Measurements from ENCODE around the gene OR2T33.
A peak's percentile ranks its signal among the peaks of the same experiment; 100 is the strongest.
"Not testable (repeated sequence)": the region's sequence is repeated elsewhere in the genome, so short reads cannot be mapped to it uniquely, and the experiment has no call there.

The OR2T33 gene, protein sequence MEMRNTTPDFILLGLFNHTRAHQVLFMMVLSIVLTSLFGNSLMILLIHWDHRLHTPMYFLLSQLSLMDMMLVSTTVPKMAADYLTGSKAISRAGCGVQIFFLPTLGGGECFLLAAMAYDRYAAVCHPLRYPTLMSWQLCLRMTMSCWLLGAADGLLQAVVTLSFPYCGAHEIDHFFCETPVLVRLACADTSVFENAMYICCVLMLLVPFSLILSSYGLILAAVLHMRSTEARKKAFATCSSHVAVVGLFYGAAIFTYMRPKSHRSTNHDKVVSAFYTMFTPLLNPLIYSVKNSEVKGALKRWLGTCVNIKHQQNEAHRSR

DNA sequence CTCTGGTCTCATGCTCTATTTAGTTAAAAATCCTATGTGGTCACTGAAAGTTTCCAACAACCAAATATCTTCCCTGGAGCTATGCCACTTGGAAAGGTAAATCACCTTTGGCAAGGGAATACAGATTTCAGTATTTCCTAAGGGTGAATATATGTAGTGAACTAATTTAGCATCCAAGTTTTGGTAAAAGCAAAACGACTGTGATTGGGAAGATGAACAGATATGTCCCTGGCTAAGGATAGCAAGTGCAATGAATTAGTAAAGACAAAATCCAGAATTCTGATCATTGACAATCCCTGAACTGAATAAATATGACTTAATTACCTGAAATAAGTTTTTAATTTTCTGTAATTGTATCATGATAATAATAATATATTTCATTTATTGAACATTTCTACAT lies at the start of gene OR2T33:
OR2T33 (minus strand) TSS at position 101 of the 400 bp plus-strand sequence. CDS start 4,162 bp downstream, outside the sequence.
- DNase-seq (ENCODE audit: low read depth): no peak

DNA sequence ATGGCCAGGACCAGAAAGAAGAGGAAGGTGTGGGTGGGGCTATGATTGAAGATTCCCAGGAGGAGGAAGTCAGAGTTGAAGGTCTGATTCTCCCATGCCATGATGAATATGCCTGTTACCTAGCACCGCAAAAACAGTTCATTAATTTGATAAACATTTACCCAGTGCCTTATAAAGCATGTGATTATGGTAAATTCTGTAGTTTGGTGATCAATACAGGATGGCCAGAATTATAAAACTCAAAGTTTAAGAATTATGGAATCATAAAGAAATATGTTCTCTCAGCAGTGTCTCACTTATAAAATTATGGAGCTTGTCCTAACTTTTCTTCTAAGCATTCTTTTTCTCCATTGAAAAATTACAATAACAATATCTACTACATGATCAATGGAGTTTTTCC lies 46.7 kb upstream of the OR2T33 start, which contains the start of gene OR2M7:
OR2M7 (minus strand) TSS at position 101 of the 400 bp plus-strand sequence; CDS start at position 101, 0 bp downstream.
- no peak for DNase-seq (ENCODE audit: low read depth)

DNA sequence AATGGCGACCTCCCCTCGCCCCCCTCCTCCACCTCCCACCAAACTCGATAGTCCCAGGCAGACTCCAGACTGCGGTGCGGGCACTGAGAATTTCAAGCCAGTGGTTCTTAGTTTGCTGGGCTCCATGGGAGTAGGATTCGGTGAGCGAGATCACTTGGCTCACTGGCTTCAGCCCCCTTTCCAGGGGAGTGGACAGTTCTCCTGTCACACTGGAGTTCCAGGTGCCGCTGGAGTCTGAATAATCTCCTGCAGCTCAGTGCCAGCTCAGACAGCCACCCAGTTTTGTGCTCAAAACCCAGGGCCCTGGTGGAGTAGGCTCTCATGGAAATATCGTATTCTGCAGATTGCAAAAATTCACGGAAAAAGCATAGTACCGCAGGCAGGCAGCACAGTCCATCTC lies 39.0 kb upstream of the OR2T33 start:
- DNase-seq (ENCODE audit: low read depth): no peak

DNA sequence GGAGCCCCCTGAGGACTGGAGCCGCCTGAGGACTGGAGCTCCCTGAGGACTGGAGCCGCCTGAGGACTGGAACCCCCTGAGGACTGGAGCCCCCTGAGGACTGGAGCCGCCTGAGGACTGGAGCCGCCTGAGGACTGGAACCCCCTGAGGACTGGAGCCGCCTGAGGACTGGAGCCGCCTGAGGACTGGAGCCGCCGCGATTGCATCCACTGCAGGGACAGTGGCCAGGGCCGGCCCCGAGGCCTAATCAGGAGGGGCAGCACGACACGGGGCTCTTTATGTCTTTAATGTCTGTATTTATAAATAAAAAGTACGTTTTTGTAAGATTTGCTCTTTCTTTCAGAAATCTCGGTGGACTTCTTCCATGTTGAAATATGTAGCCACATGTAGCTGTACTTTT lies 29.0 kb upstream of the OR2T33 start:
- not testable (repeated sequence) for DNase-seq (ENCODE audit: low read depth)

DNA sequence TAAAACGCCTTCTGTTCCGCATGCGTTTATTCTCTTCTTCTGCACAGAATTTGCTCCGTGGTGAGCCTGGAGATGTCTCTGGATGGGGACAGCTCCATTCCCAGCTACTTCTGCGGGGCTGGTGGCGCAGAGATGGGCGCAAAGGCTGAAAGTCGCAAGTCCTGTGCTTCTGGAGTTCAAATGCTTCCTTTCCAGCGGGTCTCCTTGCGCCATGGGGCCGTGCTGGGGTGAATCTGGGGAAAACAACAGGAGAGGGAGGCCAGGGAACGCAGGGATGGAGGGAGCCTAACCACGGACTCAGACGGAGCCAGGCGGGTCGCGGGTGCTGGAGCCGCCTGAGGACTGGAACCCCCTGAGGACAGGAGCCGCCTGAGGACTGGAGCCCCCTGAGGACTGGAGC lies 28.3 kb upstream of the OR2T33 start:
- no peak for DNase-seq (ENCODE audit: low read depth)

DNA sequence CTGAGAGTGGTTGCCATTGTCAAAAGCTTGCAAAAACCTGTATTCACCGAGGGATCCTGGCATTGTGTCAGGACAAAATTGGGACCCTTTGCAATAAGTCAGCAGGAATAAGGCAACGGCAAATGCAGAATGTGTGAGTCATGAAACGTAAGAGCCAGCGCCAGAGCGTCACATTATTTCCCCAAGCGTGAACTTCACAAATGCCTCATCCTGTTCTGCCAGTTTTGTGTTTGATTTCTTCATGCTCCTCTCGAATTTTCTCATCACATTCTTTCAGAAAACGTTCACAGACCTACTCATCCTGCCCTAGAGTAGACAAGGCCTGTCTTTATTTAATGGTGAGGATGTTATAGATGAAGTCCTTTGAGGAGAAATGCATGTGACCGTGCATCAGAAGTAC lies 27.9 kb upstream of the OR2T33 start:
- not testable (repeated sequence) for DNase-seq (ENCODE audit: low read depth)

DNA sequence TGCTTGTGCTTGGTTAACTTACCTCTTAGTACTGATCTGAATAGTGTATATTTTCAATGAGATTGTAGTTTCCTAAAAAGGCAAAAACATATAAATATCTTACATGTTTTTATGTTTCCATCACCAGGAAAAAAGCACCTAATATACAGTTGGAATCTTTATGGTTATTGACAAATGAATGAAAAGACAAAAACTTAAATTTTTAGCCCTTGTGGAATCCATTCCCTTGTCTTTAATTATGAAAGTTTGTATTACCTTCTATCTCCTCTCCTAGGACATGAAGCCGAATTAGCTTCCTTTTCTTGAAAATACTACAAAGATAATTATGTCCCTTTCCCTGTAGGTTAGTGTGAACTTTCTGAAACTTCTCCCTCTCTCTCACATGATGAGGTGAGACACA lies 25.5 kb upstream of the OR2T33 start, which contains the start of gene OR2T12:
OR2T12 (minus strand) TSS at position 101 of the 400 bp plus-strand sequence. CDS start 7,846 bp downstream, outside the sequence.
- no peak for DNase-seq (ENCODE audit: low read depth)

DNA sequence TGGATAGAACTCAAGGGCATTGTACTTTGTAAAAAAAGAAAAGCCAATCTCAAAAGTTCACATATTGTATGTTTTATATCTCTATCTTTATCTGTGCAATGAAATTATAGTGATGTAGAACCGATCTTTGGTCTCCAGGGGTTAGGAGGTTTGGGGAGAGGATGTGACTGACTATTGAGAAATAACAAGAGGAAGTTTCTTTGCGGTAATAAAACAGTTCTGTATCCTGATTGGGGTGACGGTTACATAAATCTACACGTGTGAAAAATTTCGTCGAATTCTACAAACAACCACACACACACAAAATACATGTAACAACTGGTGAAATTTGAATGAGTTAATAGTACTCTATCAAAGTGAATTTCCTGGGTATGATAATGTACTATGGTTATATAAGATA lies 10.6 kb upstream of the OR2T33 start:
- no peak for DNase-seq (ENCODE audit: low read depth)

DNA sequence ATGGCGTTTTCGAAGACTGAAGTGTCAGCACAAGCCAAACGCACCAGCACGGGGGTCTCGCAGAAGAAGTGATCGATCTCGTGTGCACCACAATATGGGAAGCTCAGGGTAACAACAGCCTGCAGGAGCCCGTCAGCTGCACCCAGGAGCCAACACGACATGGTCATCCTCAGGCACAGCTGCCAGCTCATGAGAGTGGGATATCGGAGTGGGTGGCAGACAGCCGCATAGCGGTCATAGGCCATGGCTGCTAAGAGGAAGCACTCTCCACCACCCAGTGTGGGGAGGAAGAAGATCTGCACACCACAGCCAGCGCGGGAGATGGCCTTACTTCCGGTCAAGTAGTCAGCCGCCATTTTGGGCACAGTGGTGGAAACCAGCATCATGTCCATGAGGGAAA lies 4.6 kb downstream of the OR2T33 start:
- DNase-seq (ENCODE audit: low read depth): not testable (repeated sequence)

DNA sequence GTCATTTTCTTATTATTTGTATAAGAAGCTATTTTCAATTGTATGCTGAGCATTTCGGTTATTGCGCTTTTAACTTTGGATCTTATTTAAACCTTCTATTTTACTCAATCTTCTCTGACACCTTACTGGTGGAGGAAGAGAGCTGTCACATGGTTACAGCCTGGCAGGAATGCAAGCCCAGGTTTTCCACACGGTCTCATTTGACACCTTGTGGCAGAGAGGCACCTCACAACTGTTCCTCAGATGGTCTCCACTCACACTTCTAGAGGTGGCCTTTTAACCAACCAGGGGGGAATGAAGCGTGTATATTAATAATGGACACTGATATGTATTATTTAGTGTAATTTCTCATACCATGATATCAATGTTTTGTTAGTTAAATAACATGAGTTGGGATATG lies 9.6 kb downstream of the OR2T33 start:
- DNase-seq (ENCODE audit: low read depth): no peak

DNA sequence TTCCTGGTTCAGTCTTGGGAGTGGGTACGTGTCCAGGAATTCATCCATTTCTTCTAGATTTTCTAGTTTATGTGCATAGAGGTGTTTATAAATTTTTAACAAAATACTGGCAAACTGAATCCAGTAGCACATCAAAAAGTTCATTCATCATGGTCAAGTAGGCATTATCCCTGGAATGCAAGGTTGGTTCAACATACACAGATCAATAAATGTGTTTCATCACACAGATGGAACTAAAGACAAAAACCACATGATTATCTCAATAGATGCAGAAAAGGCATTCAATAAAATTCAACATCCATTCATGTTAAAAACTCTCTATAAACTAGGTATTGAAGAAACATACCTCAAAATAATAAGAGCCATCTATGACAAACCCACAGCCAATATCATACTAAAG lies 18.5 kb downstream of the OR2T33 start:
- DNase-seq (ENCODE audit: low read depth): not testable (repeated sequence)

DNA sequence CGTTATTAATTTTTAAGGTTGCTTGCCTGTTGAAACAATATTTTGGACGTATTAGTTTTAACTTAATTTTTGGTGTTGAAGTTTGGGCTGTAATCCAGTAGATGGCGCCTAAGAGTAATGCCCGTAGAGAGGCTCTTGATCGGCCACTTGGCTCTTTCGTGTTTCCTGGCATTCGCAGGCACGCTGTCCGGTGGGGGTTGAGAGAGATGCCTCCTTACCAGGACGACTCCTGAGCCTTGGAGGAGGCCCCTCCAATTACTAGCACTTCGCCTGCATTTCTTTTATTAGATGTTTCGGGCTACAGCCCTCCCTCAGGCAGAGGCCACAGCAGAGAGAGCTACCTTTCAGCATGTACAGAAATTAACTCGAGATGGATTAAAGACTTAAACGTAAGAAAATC lies 34.6 kb downstream of the OR2T33 start:
- DNase-seq (ENCODE audit: low read depth): peak; percentile 12

DNA sequence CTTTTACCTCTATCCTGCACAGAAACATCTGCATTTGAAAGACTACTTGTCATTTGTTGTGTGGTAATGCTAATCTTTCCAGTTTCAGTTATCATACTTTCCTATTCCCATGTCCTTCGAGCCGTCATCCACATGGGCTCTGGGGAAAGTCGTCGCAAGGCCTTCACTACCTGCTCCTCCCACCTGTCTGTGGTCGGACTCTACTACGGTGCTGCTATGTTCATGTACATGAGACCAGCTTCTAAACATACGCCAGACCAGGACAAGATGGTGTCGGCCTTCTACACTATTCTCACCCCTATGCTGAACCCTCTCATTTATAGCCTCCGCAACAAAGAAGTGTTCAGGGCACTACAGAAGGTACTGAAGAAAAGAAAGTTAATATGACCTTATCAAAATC lies 38.3 kb downstream of the OR2T33 start:
- DNase-seq (ENCODE audit: low read depth): no peak

DNA sequence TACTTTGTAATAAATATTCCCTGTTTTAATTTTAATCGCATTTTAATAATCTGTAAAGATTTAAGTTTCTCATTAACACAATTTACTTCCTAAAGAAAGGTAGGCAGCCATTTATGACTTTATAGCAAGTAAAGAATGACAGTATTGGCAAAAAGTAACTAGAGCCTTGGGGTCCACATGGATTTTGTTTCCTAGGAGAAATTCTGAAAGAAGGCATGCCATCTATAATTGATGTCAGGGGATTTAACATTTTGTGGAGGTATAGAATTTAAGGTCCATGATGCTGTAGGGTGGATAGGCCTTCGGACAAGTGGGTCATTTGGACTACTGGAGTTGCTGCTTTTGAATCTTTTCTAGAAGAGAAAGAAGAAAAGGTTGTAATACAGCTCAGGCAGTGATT lies 46.7 kb downstream of the OR2T33 start, which contains the start of gene OR2M4:
OR2M4 (plus strand) TSS at position 301 of the 400 bp plus-strand sequence. CDS start 7,512 bp downstream, outside the sequence.
- no peak for DNase-seq (ENCODE audit: low read depth)

DNA sequence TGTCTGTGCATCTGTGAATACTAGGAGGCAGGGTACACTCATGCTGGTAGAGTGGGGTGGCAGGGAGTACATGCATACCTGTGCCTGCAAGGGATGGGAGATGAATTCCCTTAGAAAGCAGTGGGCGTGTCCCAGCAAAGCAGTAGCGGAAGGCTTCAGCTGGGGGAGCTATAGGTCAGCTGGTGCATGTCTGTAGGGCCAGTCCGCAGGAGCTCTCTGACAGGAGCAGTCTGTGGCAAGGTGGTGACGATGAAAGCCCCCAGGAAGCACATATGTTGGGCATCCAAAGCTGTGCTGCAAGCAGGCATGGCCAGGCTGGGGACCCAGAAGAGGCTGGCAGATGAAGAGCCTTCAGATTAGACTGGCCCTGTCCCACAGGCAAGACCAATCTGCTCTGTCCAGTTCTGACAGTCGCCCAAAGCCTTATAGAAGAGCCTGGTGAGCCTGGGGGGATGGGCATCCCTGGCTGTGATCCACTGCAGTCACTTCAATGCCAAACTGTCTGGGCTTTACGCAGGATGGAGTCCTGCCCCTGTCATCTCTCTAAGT lies 48.3 kb downstream of the OR2T33 start:
- DNase-seq (ENCODE audit: low read depth): no peak

DNA sequence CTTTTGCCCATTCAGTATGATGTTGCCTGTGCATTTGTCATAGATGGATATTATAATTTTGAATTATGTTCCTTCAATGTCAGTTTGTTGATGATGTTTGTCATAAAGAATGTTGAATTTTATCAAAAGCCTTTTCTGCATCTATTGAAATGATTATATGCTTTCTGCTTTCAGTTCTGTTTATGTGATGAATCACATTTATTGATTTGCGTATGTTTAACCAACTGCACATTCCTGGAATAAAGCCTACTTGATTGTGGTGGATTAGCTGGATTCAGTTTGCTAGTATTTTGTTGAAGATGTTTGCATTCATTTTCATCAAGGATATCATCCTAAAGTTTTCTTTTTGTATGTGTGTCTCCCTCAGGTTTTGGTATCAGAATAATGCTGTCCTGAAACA lies 52.2 kb downstream of the OR2T33 start:
- no peak for DNase-seq (ENCODE audit: low read depth)

All from amniotic epithelial cell (primary cell).